ENCODE data around the gene HFE.
"Not testable (repeated sequence)": the region's sequence is repeated elsewhere in the genome, so short reads cannot be mapped to it uniquely, and the experiment has no call there.

Gene HFE

DNA sequence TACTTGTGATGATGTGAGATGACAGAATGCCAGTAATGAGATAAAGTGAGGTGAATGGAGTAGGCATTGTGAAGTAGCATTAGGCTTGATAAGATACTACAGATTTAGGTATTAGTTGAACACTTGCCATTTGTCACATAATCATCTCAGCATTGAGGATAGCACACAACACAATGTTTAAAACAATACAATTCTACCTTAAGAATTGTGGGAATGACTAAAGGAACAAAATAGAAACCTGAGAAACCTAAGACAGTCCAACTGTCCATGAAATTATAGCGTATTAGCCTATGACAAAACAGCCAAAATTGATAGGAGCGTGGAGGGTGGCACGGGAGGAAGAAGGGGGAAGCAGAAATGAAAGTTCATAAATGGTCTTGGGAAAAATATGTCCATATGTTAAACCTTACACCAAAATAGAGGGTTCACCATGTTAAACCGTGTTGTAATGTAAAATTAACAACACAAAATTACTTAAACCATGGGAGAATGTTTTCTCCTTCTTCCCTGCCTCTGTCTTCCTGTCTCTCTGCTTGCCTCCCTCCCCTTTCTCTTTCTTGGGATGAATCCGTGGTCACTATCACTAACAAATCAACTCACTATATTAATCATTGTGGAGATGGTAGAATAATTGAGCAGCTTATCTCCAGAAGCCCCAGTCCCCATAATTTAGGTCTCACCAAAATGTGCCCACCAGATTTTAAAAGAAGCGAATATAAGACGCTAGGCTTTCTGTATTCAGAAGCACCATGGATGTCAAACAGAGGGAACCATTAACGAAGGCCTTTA lies 33.0 kb upstream of the HFE start:
- no peaks in the 10 kb centered on the region for H3K36me3 ChIP-seq (ENCODE audit: control insufficient read depth, low read depth, low read length)
- no peaks in the 10 kb centered on the region for H3K27me3 ChIP-seq (ENCODE audit: control insufficient read depth, insufficient read depth, low read length)
- peak overlapping the region; percentile 97 for H3K9ac ChIP-seq (ENCODE audit: low read length)
- no peaks in the 10 kb centered on the region for H3K9me3 ChIP-seq (ENCODE audit: control insufficient read depth, low read depth, low read length)
- H3K4me3 ChIP-seq (ENCODE audit: low read length): peak overlapping the region; percentile 80
- H3K27ac ChIP-seq (ENCODE audit: low read length): peak overlapping the region; percentile 87
- H3K4me1 ChIP-seq (ENCODE audit: control insufficient read depth, low read depth, low read length): peaks cover 19% of the 10 kb centered on the region

DNA sequence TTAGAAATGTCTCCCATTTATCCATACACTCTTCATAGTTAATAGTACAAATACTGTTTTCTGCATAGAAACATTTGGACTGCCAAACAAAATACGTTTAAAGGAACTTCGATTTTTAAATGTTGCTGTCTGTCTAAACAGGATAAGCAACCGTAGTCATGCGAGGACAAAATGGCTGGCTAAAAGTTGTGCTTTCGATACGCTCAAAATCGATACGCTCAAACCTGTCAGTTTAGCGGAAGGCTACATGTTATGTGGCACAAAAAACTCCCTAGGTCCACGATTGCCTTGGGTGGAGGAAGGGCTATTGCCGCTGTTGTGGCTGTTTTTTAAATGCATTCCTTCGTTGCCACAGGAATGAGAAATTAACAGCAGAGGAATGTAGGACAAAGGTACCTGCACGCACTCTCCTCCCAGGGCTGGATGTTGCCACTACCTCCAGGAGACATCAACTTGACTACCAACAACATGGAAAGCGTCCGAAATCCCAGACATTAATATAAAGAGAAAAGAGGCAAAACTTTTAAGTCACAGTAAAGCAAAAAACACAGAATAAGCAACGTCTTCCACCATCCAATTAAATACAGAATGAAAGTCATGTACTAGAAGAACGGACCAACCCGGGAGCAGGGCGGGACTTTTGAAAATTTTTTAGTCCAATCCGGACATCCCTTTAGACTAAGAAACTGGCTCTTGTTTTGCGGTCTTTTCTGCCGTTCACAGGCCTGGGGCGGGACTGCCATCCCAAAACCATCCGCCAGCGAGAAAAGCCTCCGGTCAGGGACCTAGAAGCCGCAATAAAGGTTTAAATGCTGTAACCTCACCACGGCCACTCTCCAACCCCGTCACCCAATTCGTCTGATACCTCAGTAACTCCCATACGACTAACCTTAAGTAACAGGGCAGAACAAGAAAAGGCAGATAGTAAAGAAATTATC lies 32.2 kb upstream of the HFE start:
- H3K4me3 ChIP-seq (ENCODE audit: low read length): peak overlapping the region; percentile 80
- peak overlapping the region; percentile 94 for H3K27ac ChIP-seq (ENCODE audit: low read length)
- H3K9me3 ChIP-seq (ENCODE audit: control insufficient read depth, low read depth, low read length): no peaks in the 10 kb centered on the region
- H3K4me1 ChIP-seq (ENCODE audit: control insufficient read depth, low read depth, low read length): peaks cover 19% of the 10 kb centered on the region
- no peaks in the 10 kb centered on the region for H3K36me3 ChIP-seq (ENCODE audit: control insufficient read depth, low read depth, low read length)
- H3K9ac ChIP-seq (ENCODE audit: low read length): peak overlapping the region; percentile 97
- H3K27me3 ChIP-seq (ENCODE audit: control insufficient read depth, insufficient read depth, low read length): no peaks in the 10 kb centered on the region

DNA sequence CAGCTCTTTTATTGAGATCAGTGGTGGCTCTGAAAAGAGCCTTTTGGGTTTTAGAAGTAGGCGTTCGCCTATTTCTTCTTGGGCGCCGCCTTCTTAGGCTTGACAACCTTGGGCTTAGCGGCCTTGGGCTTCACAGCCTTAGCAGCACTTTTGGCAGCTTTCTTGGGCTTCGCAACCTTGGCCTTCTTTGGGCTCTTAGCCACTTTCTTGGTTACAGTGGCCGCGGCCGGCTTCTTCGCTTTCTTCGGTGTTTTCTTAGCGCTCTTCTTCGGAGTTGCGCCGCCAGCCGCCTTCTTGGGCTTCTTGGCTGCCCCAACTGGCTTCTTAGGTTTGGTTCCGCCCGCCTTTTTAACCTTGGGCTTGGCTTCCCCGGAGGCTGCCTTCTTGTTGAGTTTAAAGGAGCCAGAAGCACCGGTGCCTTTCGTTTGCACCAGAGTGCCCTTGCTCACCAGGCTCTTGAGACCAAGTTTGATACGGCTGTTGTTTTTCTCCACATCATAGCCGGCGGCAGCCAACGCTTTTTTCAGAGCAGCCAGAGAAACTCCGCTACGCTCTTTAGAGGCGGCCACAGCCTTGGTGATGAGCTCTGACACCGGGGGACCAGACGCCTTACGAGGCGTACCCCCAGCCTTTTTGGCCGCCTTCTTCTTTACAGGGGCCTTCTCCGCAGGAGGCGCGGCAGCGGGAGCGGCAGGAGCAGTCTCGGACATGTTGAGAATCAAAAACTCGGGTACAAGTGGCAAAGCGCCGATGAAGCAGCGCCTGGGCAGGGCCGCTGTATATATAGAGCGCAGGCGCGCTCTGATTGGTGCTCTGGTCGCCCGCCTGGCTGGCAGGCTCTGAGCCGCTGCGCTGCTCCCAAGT lies 31.3 kb upstream of the HFE start:
- H3K9me3 ChIP-seq (ENCODE audit: control insufficient read depth, low read depth, low read length): no peaks in the 10 kb centered on the region
- H3K4me1 ChIP-seq (ENCODE audit: control insufficient read depth, low read depth, low read length): peaks cover 19% of the 10 kb centered on the region
- no peaks in the 10 kb centered on the region for H3K36me3 ChIP-seq (ENCODE audit: control insufficient read depth, low read depth, low read length)
- peak overlapping the region; percentile 94 for H3K27ac ChIP-seq (ENCODE audit: low read length)
- peak overlapping the region; percentile 97 for H3K9ac ChIP-seq (ENCODE audit: low read length)
- no peaks in the 10 kb centered on the region for H3K27me3 ChIP-seq (ENCODE audit: control insufficient read depth, insufficient read depth, low read length)
- peak overlapping the region; percentile 80 for H3K4me3 ChIP-seq (ENCODE audit: low read length)

DNA sequence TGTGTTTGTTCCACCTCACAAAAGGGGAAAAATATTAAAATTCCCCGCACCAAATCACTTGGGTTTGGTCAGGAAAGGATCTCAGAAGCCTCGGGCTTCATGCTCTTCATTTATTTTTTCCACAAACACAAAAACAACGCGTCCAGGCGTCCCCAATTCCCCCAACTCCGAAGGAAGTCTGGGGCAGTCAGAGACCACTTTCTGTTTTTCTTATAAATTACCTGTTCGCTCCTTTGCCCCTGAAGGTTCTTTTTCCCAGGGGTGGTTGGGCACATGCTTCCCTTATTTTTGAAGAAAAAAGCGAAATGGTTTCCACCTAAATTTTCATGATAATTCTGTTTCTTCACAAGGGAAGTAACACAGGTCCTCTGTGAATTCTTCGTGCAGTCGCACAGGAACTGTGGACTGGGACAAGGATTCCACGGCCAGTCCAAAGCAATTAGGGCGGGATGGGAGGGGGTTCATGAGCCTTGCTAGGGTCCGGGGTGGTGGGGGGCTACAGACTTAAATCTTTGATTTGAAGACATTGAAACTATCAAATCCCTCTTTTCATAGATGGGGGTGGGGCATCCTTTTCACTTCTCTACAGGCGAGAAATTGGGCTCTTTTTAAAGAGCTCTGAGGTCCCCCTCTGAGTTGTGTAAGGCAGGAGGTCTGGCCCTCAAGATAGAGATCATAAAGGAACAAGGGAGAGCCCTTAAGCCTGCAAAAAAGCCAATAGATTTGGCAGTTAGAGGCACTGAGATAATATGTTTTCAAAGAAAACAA lies 30.5 kb upstream of the HFE start:
- Histone ChIP-seq H3K9ac (ENCODE audit: low read length) (peak overlapping the region; percentile 97), H3K4me3 (ENCODE audit: low read length) (peak overlapping the region; percentile 80), H3K27ac (ENCODE audit: low read length) (peak overlapping the region; percentile 94), H3K36me3 (ENCODE audit: control insufficient read depth, low read depth, low read length) (no peaks in the 10 kb centered on the region), H3K27me3 (ENCODE audit: control insufficient read depth, insufficient read depth, low read length) (no peaks in the 10 kb centered on the region), H3K9me3 (ENCODE audit: control insufficient read depth, low read depth, low read length) (no peaks in the 10 kb centered on the region), H3K4me1 (ENCODE audit: control insufficient read depth, low read depth, low read length) (peaks cover 16% of the 10 kb centered on the region)

DNA sequence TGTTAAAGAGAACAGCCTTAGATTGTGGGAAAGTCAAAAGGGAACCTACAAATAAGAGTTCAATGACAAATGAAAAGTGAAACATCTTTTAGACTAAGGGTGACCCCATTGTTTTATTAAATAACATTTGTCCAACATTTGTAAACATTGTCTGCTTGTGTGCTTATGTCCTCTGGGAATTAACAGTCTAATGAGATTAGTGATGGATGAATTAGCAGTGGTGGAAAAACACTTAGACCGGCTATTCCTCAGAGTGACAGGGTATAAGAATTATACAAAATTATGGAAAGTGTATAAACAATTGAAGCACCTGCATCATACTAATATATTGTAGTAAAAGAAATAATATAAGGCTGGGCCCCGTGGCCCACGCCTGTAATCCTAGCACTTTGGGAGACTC lies 29.3 kb upstream of the HFE start:
- Histone ChIP-seq H3K27ac (ENCODE audit: low read length) (no peak overlapping the region), H3K4me1 (ENCODE audit: control insufficient read depth, low read depth, low read length) (peaks cover 13% of the 10 kb centered on the region)

DNA sequence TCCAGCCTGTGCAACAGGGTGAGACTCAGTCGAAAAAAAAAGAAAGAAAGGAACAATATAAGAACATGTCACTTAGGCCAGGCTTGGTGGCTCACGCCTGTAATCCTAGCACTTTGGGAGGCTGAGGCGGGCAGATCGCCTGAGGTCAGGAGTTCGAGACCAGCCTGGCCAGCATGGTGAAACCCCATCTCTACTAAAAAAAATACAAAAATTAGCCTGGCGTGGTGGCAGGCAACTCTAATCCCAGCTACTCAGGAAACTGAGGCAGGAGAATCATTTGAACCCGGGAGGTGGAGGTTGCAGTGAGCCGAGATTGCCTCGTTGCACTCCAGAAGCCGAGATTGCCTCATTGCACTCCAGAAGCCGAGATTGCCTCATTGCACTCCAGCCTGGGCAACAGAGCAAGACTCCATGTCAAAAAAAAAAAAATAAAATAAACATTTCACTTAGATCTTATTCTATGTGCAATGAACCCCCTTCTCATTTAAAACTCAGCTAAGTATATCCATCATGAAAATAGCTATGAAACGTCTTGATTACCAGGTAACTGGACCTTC lies 28.7 kb upstream of the HFE start:
- H3K4me3 ChIP-seq (ENCODE audit: low read length); H3K36me3 ChIP-seq (ENCODE audit: control insufficient read depth, low read depth, low read length); H3K27me3 ChIP-seq (ENCODE audit: control insufficient read depth, insufficient read depth, low read length); H3K9me3 ChIP-seq (ENCODE audit: control insufficient read depth, low read depth, low read length); H3K27ac ChIP-seq (ENCODE audit: low read length); H3K9ac ChIP-seq (ENCODE audit: low read length): not testable (repeated sequence)
- peaks cover 13% of the 10 kb centered on the region for H3K4me1 ChIP-seq (ENCODE audit: control insufficient read depth, low read depth, low read length)

More for the DNA sequence above, 29.3 kb upstream of the HFE start:
- no peak overlapping the region for H3K4me3 ChIP-seq (ENCODE audit: low read length)
- no peaks in the 10 kb centered on the region for H3K27me3 ChIP-seq (ENCODE audit: control insufficient read depth, insufficient read depth, low read length)
- no peaks in the 10 kb centered on the region for H3K9me3 ChIP-seq (ENCODE audit: control insufficient read depth, low read depth, low read length)
- peak overlapping the region; percentile 97 for H3K9ac ChIP-seq (ENCODE audit: low read length)
- H3K36me3 ChIP-seq (ENCODE audit: control insufficient read depth, low read depth, low read length): no peaks in the 10 kb centered on the region

DNA sequence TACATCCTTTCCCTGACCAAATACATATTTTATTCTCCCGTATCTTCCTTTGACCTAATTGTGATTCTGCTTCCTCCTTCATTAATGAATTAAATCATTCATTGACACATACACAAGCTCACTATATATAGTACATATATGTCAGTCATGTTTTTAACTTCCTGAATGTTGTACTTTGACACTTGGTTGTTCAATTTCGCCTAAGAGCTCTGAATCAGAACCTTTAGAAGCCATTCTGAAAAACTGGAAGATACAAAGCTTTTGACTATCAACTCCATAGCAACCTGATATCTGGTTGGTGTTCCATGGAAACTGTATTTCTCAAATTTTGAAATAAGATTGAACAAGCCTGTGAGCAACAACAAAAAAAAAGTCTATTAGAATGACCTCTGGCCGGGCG lies 27.3 kb upstream of the HFE start:
- H3K4me3 ChIP-seq (ENCODE audit: low read length): no peak overlapping the region
- H3K4me1 ChIP-seq (ENCODE audit: control insufficient read depth, low read depth, low read length): peaks cover 8% of the 10 kb centered on the region
- H3K27me3 ChIP-seq (ENCODE audit: control insufficient read depth, insufficient read depth, low read length): no peaks in the 10 kb centered on the region
- no peaks in the 10 kb centered on the region for H3K9me3 ChIP-seq (ENCODE audit: control insufficient read depth, low read depth, low read length)
- H3K27ac ChIP-seq (ENCODE audit: low read length): no peak overlapping the region
- no peaks in the 10 kb centered on the region for H3K36me3 ChIP-seq (ENCODE audit: control insufficient read depth, low read depth, low read length)
- H3K9ac ChIP-seq (ENCODE audit: low read length): no peak overlapping the region

DNA sequence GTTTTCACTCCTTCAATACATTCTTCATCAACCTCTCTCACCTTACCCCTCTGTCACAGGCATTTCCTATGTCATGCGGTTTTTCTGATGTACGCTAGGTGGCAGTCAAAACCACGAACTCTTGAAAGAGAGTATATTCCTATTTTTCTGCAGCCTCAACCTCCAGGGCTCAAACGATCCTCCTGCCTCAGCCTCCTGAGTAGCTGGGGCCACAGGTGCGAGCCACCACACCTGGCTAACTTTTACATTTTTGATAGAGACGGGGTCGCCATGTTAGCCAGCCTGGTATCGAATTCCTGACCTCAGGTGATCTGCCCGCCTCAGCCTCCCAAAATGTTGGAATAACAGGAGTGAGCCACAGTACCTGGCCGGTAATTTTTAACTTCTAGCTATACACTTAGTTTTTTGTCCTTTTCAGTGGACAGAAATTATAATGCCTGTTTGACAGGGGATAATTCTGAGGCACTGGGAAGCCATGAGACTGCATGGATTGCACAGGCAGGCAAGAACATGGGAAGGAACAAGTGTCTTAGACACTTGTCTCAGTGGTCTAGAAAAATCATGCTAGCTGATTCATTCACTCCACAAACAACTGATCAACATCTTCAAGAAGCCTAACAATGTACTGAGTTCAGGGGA lies 22.5 kb upstream of the HFE start:
- Histone ChIP-seq H3K9me3 (ENCODE audit: control insufficient read depth, low read depth, low read length) (no peaks in the 10 kb centered on the region), H3K4me3 (ENCODE audit: low read length) (no peak overlapping the region), H3K4me1 (ENCODE audit: control insufficient read depth, low read depth, low read length) (no peaks in the 10 kb centered on the region), H3K27ac (ENCODE audit: low read length) (no peak overlapping the region), H3K36me3 (ENCODE audit: control insufficient read depth, low read depth, low read length) (no peaks in the 10 kb centered on the region), H3K27me3 (ENCODE audit: control insufficient read depth, insufficient read depth, low read length) (no peaks in the 10 kb centered on the region), H3K9ac (ENCODE audit: low read length) (no peak overlapping the region)

DNA sequence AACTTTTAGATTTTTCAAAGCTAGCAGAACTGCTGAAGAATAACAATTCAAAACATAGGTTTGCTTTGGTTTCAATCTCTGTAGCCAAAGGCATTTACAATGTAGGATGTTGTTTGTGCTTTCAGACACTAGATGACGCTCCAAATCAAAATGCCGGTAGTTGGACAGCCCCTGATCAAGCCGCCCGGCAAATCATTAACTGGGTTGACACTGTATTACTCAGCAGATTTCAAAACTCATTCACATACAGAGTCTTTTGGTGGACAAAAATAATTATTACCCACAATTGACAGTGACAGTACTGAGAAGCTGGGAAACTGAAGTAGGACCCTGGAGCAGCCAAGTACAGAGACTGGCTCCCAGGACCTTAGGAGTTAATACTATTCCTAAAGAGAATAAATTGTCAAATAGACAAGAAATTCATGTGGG lies 21.3 kb upstream of the HFE start:
- Histone ChIP-seq H3K4me3 (ENCODE audit: low read length) (no peak overlapping the region), H3K36me3 (ENCODE audit: control insufficient read depth, low read depth, low read length) (no peaks in the 10 kb centered on the region), H3K9me3 (ENCODE audit: control insufficient read depth, low read depth, low read length) (no peaks in the 10 kb centered on the region), H3K27me3 (ENCODE audit: control insufficient read depth, insufficient read depth, low read length) (no peaks in the 10 kb centered on the region), H3K9ac (ENCODE audit: low read length) (peak overlapping the region; percentile 34), H3K27ac (ENCODE audit: low read length) (peak overlapping the region; percentile 34), H3K4me1 (ENCODE audit: control insufficient read depth, low read depth, low read length) (no peaks in the 10 kb centered on the region)

DNA sequence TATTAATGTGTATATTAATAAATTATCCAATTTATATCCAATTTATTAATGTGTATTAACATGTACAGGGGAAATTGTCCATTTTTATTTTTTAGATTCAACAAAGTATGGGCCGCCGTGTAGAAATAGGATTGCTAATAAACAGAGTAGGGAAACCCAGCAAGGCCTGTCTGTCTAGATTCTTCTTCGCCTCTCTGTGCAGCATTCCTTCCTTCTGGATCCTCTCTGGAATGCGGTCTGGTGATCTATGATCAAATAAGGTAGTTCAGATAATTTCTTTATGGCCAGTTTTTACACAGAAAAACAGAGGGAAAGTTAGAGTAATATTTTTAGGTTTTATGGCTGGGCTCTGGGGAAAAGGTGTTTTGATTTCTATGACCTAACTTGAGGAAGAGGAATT lies 19.9 kb upstream of the HFE start:
- Histone ChIP-seq H3K4me3 (ENCODE audit: low read length) (no peak overlapping the region), H3K4me1 (ENCODE audit: control insufficient read depth, low read depth, low read length) (no peaks in the 10 kb centered on the region), H3K27me3 (ENCODE audit: control insufficient read depth, insufficient read depth, low read length) (no peaks in the 10 kb centered on the region), H3K9me3 (ENCODE audit: control insufficient read depth, low read depth, low read length) (no peaks in the 10 kb centered on the region), H3K9ac (ENCODE audit: low read length) (no peak overlapping the region), H3K27ac (ENCODE audit: low read length) (no peak overlapping the region), H3K36me3 (ENCODE audit: control insufficient read depth, low read depth, low read length) (no peaks in the 10 kb centered on the region)

Data from iPS-18a (cell line).